GM12891 (cell line): ENCODE data around the gene ETNK1.

ENCODE experiments used
- POLR2AphosphoS5 ChIP-seq: IDR thresholded peaks from 2 replicates; pipeline ENCODE4 v1.6.1; 2011; ENCODE audit warnings: low read depth, low read length, control low read depth
- SPI1 ChIP-seq: IDR thresholded peaks from 2 replicates; pipeline ENCODE4 v1.6.1; 2011; ENCODE audit warnings: low read depth, low read length, control low read depth

- no peak for TF ChIP-seq POLR2AphosphoS5
- TF ChIP-seq SPI1 = no peak
Measured at GRCh38 chr12:22593864-22594263, 31.1 kb upstream of the ETNK1 start.
